NB4 (cell line): ENCODE measurements around the gene ENTREP3.
"Not testable (repeated sequence)": the region's sequence is repeated elsewhere in the genome, so short reads cannot be mapped to it uniquely, and the experiment has no call there.

ENCODE experiments used
- CTCF ChIP-seq: IDR thresholded peaks from one replicate; pipeline ENCODE4 v1.5.1; 2012; ENCODE audit warnings: low read depth, low read length
- POLR2A ChIP-seq: IDR thresholded peaks from 2 replicates; pipeline ENCODE4 v1.6.1; 2011; ENCODE audit warnings: mild to moderate bottlenecking; ENCODE audit not compliant: insufficient read length; ENCODE audit errors: extremely low read depth

GRCh38 chr1:155212051-155212440, 43.2 kb downstream of the ENTREP3 start:
- not testable (repeated sequence) for TF ChIP-seq CTCF, POLR2A
